GDM1 (cell line): ENCODE results near the gene TMEM158.

ENCODE experiments used
- DNase-seq: peaks from one replicate; lab custom pipeline; 2025; lab: John Stamatoyannopoulos, UW

Gene TMEM158

GRCh38 chr3:45199837-45200648, 26.0 kb downstream of the TMEM158 start:
- DNase-seq, result no peak

GRCh38 chr3:45198264-45199260, 27.5 kb downstream of the TMEM158 start:
- no peak for DNase-seq

GRCh38 chr3:45194791-45195190, 31.3 kb downstream of the TMEM158 start:
- no peak for DNase-seq

- no peak for DNase-seq
Measured at GRCh38 chr3:45191924-45192417, 34.1 kb downstream of the TMEM158 start.

- no peak for DNase-seq
Measured at GRCh38 chr3:45191424-45191823, 34.7 kb downstream of the TMEM158 start.

- DNase-seq, result no peak
Measured at GRCh38 chr3:45188719-45189659, 37.1 kb downstream of the TMEM158 start.

- DNase-seq, result peak; percentile 21
Measured at GRCh38 chr3:45187694-45188141, 38.4 kb downstream of the TMEM158 start.

- no peak for DNase-seq
Measured at GRCh38 chr3:45186871-45187270, 39.2 kb downstream of the TMEM158 start.

GRCh38 chr3:45185461-45185860, 40.6 kb downstream of the TMEM158 start:
- no peak for DNase-seq

GRCh38 chr3:45185052-45185451, 41.0 kb downstream of the TMEM158 start:
- DNase-seq, result no peak

GRCh38 chr3:45183872-45184262, 42.2 kb downstream of the TMEM158 start:
- no peak for DNase-seq

- no peak for DNase-seq
Measured at GRCh38 chr3:45182915-45183871, 42.9 kb downstream of the TMEM158 start.

GRCh38 chr3:45181496-45181895, 44.6 kb downstream of the TMEM158 start:
- no peak for DNase-seq

GRCh38 chr3:45180899-45181298, 45.2 kb downstream of the TMEM158 start:
- no peak for DNase-seq

GRCh38 chr3:45180051-45180450, 46.0 kb downstream of the TMEM158 start:
- no peak for DNase-seq

GRCh38 chr3:45179163-45179562, 46.9 kb downstream of the TMEM158 start:
- DNase-seq, result no peak

GRCh38 chr3:45178183-45179023, 47.7 kb downstream of the TMEM158 start:
- no peak for DNase-seq

GRCh38 chr3:45176912-45177311, 49.2 kb downstream of the TMEM158 start:
- DNase-seq, result no peak
